OCI-LY7 (cell line): Measurements from ENCODE around the gene FRA10AC1. TPM values are rescaled to one million over a fixed set of nuclear protein-coding genes. Genes with fewer than 3 reads are reported as not detected.

Experiments
- BruUV-seq: library from RNA; stranded (reverse); fragments of 400-500 nt; replicated peaks from 2 replicates; lab custom pipeline; 2021; lab: Mats Ljungman, UMichigan
- CTCF ChIA-PET: fragments of 300-600 bp; sonication (Branson Sonifier 250); formaldehyde crosslinking; loops from one replicate; lab custom pipeline; 2022; ENCODE audit warnings: antibody characterized with exemption; ENCODE audit not compliant: unreplicated experiment; lab: Charles Lee
- POLR2A ChIA-PET: fragments of 300-600 bp; sonication (Branson Sonifier 250); formaldehyde crosslinking; loops from one replicate; lab custom pipeline; 2022; ENCODE audit warnings: antibody characterized with exemption; lab: Charles Lee
- DNase-seq: peaks from one replicate; pipeline ENCODE4 v3.0.0-alpha.2; 2015; ENCODE audit warnings: low spot score
- H2AFZ ChIP-seq: fragments of 200-600 bp; sonication (generic), shearing (Covaris generic); 2 replicates; pipeline ENCODE4 v1.6.1; 2014; ENCODE audit warnings: mild to moderate bottlenecking, antibody characterized with exemption, low read length, moderate library complexity
- H3K27ac ChIP-seq: fragments of 200-600 bp; sonication (generic); 2 replicates; pipeline ENCODE4 v1.5.1; 2014; ENCODE audit warnings: mixed run types, low read depth, mild to moderate bottlenecking, moderate library complexity, low read length, inconsistent platforms; ENCODE audit not compliant: poor library complexity, severe bottlenecking
- H3K36me3 ChIP-seq: fragments of 200-600 bp; sonication (generic); 2 replicates; pipeline ENCODE4 v1.6.1; 2014; ENCODE audit warnings: mild to moderate bottlenecking, antibody characterized with exemption, low read length, moderate library complexity, mixed read lengths; ENCODE audit not compliant: insufficient read depth
- H3K4me1 ChIP-seq: fragments of 200-600 bp; sonication (generic); 2 replicates; pipeline ENCODE4 v1.5.1; 2014; ENCODE audit warnings: mild to moderate bottlenecking, low read length; ENCODE audit not compliant: insufficient read depth, poor library complexity, severe bottlenecking
- H3K4me2 ChIP-seq: fragments of 200-600 bp; sonication (generic); 2 replicates; pipeline ENCODE4 v1.6.1; 2014; ENCODE audit warnings: mild to moderate bottlenecking, low read length
- H3K4me3 ChIP-seq: fragments of 200-600 bp; sonication (generic); 2 replicates; pipeline ENCODE4 v1.5.1; 2014; ENCODE audit warnings: mild to moderate bottlenecking, low read depth, low read length; ENCODE audit not compliant: poor library complexity, severe bottlenecking
- H3K79me2 ChIP-seq: fragments of 200-600 bp; sonication (generic); 2 replicates; pipeline ENCODE4 v1.6.1; 2016; ENCODE audit warnings: low read depth, mild to moderate bottlenecking, low read length, moderate library complexity, mixed read lengths; ENCODE audit not compliant: insufficient read depth
- H3K9me2 ChIP-seq: fragments of 200-600 bp; sonication (generic); 2 replicates; pipeline ENCODE4 v1.6.1; 2016; ENCODE audit warnings: mild to moderate bottlenecking, low read length, mixed read lengths; ENCODE audit not compliant: insufficient read depth
- H3K9me3 ChIP-seq: fragments of 200-600 bp; sonication (generic); 2 replicates; pipeline ENCODE4 v1.6.1; 2014; ENCODE audit warnings: mild to moderate bottlenecking, mixed run types, low read length, mixed read lengths
- H4K20me1 ChIP-seq: fragments of 200-600 bp; sonication (generic); 2 replicates; pipeline ENCODE4 v1.6.1; 2014; ENCODE audit warnings: mild to moderate bottlenecking, antibody characterized with exemption, low read length, moderate library complexity, mixed read lengths; ENCODE audit not compliant: insufficient read depth
- EZH2phosphoT487 ChIP-seq: fragments of 200-600 bp; sonication (generic); IDR thresholded peaks from 2 replicates; pipeline ENCODE4 v1.6.1; 2018; ENCODE audit warnings: low read depth, borderline replicate concordance, mild to moderate bottlenecking, mixed run types, antibody characterized with exemption, low read length, moderate library complexity, mixed read lengths
- intact Hi-C: fragments of 100-400 bp; cut with micrococcal nuclease; formaldehyde crosslinking; loops from one replicate; pipeline ENCODE4 v1.10.0; 2022; ENCODE audit not compliant: unreplicated experiment
- total RNA-seq, 2 experiments: library from RNA; depleted of rRNA in 1 of 2; stranded (reverse); fragments of >200 nt in 1 of 2; shearing (Covaris generic) in 1 of 2; gene quantifications; 2 replicates each; pipeline ENCODE4 v1.2.3, GENCODE V29; 2014 to 2022
- TF ChIP-seq, protein P1 (sequence below): fragments of 200-600 bp; sonication (generic); conservative IDR thresholded peaks from 2 replicates; pipeline ENCODE4 v1.5.1; 2014; ENCODE audit warnings: mild to moderate bottlenecking, antibody characterized with exemption, low read length, moderate library complexity, mixed read lengths

FRA10AC1 gene
- total RNA-seq, 2 experiments from 2014 or later, result 11.9 to 30.2 TPM

DNA sequence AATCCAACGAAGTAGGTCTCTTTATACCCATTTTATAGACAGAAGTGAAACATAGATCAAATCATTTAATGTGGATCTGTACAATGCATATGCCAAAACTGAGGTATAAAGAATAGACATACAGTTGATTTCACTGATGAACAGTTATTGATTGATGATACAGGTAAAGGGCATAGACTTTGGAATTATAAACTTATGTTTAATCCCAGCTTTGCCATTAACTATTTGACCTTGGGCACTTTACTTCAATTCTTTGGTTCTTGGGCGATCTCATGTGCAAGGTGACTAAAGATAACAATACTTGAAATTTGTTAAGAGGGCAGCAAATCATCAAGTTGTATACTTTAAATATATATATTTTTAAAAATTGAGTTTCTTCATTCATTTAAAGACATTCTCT lies 28.6 kb downstream of the FRA10AC1 start:
- intact Hi-C loops, result no loop called here
- TF ChIP-seq EZH2phosphoT487, result no peak
- TF ChIP-seq, protein P1, sequence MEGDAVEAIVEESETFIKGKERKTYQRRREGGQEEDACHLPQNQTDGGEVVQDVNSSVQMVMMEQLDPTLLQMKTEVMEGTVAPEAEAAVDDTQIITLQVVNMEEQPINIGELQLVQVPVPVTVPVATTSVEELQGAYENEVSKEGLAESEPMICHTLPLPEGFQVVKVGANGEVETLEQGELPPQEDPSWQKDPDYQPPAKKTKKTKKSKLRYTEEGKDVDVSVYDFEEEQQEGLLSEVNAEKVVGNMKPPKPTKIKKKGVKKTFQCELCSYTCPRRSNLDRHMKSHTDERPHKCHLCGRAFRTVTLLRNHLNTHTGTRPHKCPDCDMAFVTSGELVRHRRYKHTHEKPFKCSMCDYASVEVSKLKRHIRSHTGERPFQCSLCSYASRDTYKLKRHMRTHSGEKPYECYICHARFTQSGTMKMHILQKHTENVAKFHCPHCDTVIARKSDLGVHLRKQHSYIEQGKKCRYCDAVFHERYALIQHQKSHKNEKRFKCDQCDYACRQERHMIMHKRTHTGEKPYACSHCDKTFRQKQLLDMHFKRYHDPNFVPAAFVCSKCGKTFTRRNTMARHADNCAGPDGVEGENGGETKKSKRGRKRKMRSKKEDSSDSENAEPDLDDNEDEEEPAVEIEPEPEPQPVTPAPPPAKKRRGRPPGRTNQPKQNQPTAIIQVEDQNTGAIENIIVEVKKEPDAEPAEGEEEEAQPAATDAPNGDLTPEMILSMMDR, result no peak
- H3K36me3 ChIP-seq, result peaks cover 92% of the 10 kb centered on the region
- no peaks in the 10 kb centered on the region for H4K20me1 ChIP-seq
- no peak overlapping the region for H3K27ac ChIP-seq
- H3K79me2 ChIP-seq, result no peaks in the 10 kb centered on the region
- DNase-seq, result no peak
- BruUV-seq, result no TSS peak
- H3K4me2 ChIP-seq, result no peak overlapping the region
- H3K9me2 ChIP-seq, result no peaks in the 10 kb centered on the region
- POLR2A ChIA-PET, result no interaction called here
- no peak overlapping the region for H2AFZ ChIP-seq
- peaks cover 9% of the 10 kb centered on the region for H3K4me1 ChIP-seq
- H3K4me3 ChIP-seq, result no peak overlapping the region
- CTCF ChIA-PET, result no interaction called here
- H3K9me3 ChIP-seq, result no peaks in the 10 kb centered on the region

DNA sequence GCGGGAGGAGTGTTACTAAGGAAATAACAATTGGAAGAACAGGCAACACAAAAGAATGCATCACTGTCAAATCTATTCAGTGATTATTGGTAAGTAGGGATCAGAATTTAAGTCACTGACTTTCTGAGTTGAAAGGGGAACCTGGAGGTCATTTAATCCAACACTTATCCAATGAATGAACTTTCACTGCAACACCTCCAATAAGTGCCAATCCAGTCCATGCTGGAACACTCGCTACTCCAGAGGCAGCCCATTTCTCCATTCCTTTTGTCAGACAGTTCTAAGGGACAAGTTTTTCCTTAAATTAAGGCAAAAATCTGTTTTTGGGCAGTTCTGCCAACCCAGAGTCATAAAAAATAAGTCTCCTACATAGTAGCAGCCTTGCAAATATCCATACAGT lies 29.5 kb downstream of the FRA10AC1 start:
- Histone ChIP-seq H3K36me3 (peaks cover 92% of the 10 kb centered on the region), H2AFZ (no peak overlapping the region), H3K4me3 (no peak overlapping the region), H3K4me2 (no peak overlapping the region), H3K9me3 (no peaks in the 10 kb centered on the region), H3K27ac (no peak overlapping the region), H4K20me1 (no peaks in the 10 kb centered on the region), H3K4me1 (peaks cover 9% of the 10 kb centered on the region), H3K79me2 (no peaks in the 10 kb centered on the region), H3K9me2 (no peaks in the 10 kb centered on the region)
- ChIA-PET POLR2A (no interaction called here), CTCF (no interaction called here)
- no peak for DNase-seq
- intact Hi-C loops, result no loop called here
- TF ChIP-seq EZH2phosphoT487, result no peak
- TF ChIP-seq, protein P1, result no peak
- BruUV-seq, result no TSS peak

DNA sequence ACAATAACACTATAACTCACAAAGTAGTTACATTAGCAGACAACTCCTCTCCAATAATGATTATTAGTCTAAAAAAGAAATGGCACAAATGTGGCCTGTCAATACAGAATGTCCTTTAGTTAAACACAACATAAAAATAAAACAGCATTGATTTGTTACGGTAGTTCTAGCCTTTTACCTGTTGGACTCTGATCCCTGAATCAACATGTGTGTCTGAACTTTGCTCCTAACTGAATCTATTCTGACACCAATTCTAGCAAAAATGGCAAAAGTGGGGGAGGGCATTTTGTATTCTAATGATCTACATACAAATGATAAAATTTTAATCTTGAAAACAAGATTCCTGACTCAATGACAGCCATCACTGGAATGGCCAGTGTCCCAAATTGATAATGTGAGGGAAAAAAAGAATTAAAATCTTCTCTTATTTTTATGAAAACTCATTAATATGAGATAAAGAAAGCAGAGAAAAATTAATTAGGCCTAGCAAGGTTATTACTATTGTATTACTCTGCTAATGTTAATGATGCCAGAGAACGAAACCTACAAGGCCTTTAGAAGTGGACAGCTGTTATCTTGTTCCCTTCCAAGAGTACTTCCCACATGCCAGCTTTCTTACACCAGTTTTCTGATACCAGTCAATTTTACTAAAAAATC lies 30.2 kb downstream of the FRA10AC1 start:
- BruUV-seq, result no TSS peak
- Histone ChIP-seq H3K9me3 (no peaks in the 10 kb centered on the region), H3K36me3 (peaks cover 92% of the 10 kb centered on the region), H3K4me2 (no peak overlapping the region), H3K27ac (no peak overlapping the region), H3K79me2 (no peaks in the 10 kb centered on the region), H2AFZ (no peak overlapping the region), H3K9me2 (no peaks in the 10 kb centered on the region), H4K20me1 (no peaks in the 10 kb centered on the region), H3K4me3 (no peak overlapping the region), H3K4me1 (peaks cover 2% of the 10 kb centered on the region)
- intact Hi-C loops, result no loop called here
- ChIA-PET POLR2A (interaction anchor here (1.0 kb wide), 1 partner anchor 11 kb away, joined by 4 read pairs; no protein-coding TSS in a partner anchor), CTCF (no interaction called here)
- TF ChIP-seq EZH2phosphoT487, result no peak
- TF ChIP-seq, protein P1, result no peak
- DNase-seq, result no peak
